Peyer's patch (tissue), 4 donors: ENCODE data around the gene GPR107.

Experiments used
- POLR2A ChIP-seq, 2 donors: fragments of 450-650 bp; IDR thresholded peaks; one replicate each; pipeline ENCODE4 v1.5.1; 2017; ENCODE audit warnings: antibody characterized with exemption in 2 of 2, mild to moderate bottlenecking in 2 of 2, moderate library complexity in 2 of 2
- TF ChIP-seq, protein P1 (sequence below), 6 experiments: fragments of 450-650 bp in 4 of 6; fragments of 200-600 bp in 2 of 6; sonication (generic) in 1 of 6; IDR thresholded peaks; one replicate each; pipeline ENCODE4 v1.5.1; 2017 to 2019; ENCODE audit warnings: antibody characterized with exemption in 6 of 6, mild to moderate bottlenecking in 3 of 6, moderate library complexity in 1 of 6

DNA sequence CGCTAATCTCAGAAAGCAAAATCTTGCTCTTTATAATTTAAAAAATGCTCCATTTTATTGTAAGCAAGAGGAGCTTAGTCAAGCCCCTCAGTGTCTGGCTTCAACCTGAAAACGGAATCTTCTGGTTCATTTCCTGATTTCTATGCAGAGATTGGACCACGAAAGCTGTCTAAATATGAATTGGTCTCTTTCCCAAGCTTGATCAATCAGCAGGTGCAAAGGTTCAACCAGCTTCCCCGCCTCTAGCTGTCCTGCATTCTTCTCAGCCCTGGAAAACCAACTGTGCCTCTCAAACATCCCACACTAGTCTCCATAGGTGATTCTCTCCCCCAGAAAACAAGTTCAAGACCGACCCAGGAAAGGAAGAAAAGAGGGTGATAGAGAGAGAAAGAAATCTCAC lies 45.2 kb upstream of the GPR107 start:
- TF ChIP-seq, protein P1, sequence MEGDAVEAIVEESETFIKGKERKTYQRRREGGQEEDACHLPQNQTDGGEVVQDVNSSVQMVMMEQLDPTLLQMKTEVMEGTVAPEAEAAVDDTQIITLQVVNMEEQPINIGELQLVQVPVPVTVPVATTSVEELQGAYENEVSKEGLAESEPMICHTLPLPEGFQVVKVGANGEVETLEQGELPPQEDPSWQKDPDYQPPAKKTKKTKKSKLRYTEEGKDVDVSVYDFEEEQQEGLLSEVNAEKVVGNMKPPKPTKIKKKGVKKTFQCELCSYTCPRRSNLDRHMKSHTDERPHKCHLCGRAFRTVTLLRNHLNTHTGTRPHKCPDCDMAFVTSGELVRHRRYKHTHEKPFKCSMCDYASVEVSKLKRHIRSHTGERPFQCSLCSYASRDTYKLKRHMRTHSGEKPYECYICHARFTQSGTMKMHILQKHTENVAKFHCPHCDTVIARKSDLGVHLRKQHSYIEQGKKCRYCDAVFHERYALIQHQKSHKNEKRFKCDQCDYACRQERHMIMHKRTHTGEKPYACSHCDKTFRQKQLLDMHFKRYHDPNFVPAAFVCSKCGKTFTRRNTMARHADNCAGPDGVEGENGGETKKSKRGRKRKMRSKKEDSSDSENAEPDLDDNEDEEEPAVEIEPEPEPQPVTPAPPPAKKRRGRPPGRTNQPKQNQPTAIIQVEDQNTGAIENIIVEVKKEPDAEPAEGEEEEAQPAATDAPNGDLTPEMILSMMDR (IDR thresholded peaks at IDR 0.05), result no peak
- no peak for TF ChIP-seq POLR2A (IDR thresholded peaks at IDR 0.05)
